SKM-1 (cell line): ENCODE measurements around the gene EMX1.
A peak's percentile ranks its signal among the peaks of the same experiment; 100 is the strongest.

Experiments
- DNase-seq: peaks from one replicate; lab custom pipeline; 2025; ENCODE audit not compliant: unreplicated experiment; lab: John Stamatoyannopoulos, UW

The EMX1 gene

DNA sequence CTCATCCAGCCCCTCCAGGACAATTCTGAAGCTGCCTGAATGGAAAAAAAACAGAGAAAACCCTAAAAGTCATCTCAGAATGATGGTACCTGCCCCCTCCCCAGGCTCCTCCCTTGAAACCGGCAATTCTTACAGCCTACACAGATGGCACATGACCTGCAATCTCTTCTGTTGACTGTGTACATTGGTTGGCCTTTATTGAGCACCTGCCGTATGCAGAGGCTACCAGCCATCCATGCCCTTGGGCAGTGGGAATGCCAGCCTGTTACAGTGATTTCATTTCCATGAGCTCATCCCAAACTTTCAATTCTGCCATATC, 57.1 kb downstream of the EMX1 start:
- DNase-seq = no peak

DNA sequence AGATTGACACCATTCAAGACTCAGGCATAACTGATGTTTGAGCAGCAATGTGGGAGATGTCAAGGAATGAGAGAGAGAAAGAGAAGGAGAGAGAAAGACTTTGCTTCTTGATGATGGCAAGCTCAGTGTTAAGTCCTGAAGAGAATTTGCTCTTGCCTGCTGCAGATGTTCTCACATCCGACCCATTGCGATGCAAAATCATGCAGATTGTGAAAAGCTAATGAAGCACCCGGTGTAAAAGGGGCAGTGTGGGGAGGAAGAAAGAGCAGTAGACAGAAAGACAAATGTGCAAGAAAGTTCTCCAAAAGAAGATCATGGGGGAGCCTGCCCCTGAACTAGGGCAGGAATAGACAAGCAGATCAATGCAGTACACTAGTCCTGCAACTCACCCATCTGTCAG, 57.7 kb downstream of the EMX1 start:
- no peak for DNase-seq

DNA sequence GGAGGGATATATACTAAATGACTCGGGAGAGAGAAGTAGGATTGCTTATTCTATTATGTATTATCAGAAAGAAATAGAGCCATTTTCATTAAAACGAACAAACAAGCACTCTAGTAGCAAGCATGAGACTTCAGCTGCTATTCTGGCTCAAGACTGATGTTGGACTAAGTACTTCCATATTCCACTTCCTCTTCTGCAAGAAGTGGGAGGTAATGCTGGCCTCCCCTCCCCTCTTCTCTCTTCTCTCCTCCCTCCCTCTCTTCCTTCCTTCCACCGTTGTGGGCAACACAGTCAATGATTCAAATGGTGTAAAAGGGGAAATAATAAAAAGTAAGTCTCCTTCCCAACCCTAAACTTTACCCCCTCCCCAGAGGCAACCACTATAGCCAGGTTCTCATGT, 62.6 kb downstream of the EMX1 start:
- DNase-seq = peak; percentile 97

DNA sequence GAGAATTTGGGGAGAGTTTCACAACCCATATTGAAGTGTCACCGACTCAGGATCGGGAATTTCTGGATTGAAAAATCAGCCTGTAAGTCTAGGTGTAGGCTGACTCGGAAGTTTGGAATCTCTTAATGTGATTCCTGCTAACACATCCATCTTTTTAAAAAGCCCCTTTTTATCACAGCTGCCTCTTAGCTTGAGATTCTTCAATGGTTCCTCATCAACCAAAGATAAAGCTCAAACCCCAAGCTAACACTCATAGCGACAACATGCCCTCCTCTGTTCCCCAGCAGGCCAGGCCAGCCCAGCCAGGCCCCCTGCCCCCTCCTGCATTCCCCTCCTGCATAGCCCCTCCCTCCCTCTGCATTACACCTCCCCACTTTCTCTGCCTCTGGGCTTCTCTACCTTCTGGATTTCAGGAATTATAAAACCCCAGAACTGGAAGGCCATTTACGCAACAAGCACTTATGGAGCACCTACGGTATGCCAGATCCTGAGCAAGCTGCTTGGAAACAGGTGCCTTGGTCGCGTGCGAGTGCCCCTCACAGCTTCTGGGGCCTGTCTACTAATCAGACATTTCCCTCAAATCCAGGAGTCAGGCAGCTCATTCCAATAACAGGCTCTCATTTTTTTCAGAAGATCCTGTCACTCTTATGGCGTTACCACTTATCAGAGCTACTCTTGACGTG, 63.4 kb downstream of the EMX1 start:
- no peak for DNase-seq

DNA sequence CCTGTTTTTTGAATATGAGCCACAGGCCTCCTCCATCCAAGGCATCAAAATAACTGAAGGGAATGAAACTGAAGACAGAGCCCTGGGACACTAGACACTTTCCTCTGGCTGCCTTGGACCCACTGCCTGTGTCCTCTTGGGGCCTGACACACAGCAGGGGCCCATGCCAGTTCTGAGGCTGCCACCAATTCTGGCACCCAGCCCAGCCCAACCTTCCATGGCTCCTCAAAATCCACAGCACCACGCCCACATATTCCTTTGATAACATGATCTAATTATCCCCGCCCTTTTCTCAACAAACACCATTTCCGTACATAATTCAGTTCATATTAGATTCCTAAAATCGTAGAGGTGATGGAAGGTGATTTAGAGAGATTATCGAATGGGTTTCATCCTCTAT, 64.2 kb downstream of the EMX1 start:
- no peak for DNase-seq

DNA sequence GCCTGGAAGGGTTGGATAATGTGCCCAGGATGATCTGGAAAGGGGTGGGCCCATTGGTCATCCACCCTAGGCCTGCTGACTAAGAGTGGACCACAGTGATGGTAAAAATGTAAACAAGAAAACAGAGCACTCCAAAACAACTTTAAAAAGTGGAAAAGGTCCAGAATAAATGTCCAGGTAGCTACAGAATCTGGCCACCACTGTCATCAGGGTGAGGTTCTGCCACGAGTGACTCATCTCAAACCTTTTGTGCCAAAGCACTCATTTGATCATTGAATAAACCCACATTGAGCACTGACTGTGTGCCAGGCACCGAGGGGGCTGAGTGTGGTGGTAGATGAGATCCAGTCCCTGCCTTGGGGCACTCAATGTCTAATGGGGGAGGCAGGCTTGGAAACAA, 64.9 kb downstream of the EMX1 start:
- no peak for DNase-seq

DNA sequence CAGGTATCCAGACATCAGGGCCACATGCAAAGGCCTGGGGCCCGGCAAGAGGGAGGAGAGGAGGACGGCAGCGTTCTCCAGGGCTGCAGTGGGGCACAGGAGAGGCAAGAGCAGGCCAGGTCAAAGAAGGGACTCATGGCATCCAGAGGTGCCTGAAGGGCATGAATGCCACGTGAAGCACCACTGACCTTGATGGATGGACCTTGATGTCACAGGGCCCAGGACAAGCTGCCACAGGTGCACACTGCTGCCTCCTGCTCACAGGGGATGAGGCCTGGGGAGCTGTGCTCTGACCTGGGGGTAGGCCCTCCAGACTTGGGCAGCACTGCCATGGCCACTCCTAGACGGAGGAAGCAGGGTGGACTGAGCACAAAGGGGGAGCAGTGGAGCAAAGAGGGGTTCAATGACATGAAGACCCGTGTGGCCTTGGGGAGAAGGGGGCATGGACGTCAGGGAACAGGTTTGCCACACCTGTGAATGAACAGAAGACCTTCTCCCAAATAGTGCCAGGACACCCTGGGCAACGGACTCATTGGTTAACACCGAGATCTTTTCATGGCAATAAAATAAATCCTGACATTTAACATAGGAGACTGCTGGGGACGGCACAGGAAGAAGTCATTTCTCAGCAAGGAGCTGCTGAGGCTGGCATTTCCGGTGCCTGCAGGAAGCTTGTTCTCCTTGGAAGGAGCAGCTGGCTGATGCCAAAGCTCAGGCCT, 65.6 kb downstream of the EMX1 start:
- DNase-seq = no peak

DNA sequence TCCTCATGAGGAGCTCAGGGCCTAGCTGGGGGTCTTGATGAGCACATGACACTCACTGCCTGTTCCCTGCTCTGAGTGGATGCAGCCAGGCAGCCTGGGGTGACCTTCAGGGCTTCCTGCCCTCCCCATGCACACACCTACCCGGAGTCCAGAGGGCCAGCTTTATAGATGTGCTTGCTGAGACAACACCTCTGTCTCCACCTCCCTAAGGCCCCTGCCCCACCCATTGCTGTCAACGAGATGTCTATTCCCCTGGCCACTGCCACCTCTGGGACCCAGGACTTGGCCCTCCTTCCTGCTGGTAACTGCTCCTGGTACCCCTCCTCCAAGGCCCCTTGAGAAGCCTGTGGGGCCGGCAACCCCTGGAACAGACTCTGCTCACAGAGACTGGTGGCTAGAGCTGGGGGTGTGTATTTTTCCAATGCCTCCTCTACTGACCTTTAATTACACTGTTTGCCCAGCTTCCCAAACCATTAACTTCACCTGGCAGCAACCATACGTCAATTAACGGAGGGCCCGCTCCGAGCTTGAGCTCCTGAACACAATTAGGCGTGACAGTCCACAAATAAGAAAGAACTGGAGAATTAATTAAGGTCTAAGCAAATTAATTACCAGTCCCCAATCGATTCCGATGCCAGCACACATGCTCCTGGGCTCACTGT, 66.3 kb downstream of the EMX1 start:
- DNase-seq = no peak

DNA sequence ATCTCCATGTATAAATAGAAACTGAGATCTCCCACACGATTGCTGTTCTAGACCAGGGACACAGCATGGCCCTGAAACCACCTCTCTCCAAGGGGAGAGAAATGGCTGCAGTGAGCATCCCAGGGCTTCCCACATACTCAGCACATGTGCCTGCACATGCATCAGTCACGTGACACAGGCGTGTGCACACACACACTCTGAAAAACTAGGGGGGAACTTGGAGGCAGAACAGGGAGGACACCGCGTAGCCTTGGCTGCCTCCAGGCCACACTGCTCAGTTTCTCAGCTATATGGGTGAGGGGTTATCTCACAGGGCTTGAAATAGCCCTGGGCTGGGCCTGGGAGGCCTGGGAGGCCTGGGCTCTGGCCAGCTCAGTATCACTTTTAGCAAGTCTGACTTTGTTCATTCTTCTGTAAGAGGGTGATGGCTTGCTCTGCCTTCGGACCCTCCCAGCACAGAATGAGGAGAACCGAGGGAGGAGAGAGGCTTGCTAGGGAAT, 66.9 kb downstream of the EMX1 start:
- no peak for DNase-seq
